ENCODE data around the gene SYT2.
"Not testable (repeated sequence)": the region's sequence is repeated elsewhere in the genome, so short reads cannot be mapped to it uniquely, and the experiment has no call there.

The SYT2 gene

GRCh38 chr1:202728951-202729350, 18.7 kb upstream of the SYT2 start:
- Histone ChIP-seq H3K4me1 (ENCODE audit: control insufficient read depth, low read length) (peaks cover 4% of the 10 kb centered on the region; the same call in 1 of the 2 replicates), H3K36me3 (ENCODE audit: control insufficient read depth, low read length) (no peaks in the 10 kb centered on the region), H3K9me3 (ENCODE audit: control insufficient read depth, insufficient read depth, low read length) (no peaks in the 10 kb centered on the region), H3K27me3 (ENCODE audit: control insufficient read depth, low read length) (peaks cover 54% of the 10 kb centered on the region), H3K4me2 (ENCODE audit: low read length) (no peak overlapping the region), H3F3A (ENCODE audit: control insufficient read depth, insufficient read depth) (no peaks in the 10 kb centered on the region), H3K4me3 (ENCODE audit: low read length) (no peak overlapping the region), H3K9me2 (replicated peaks; ENCODE audit: control insufficient read depth, low read length) (no peaks in the 10 kb centered on the region), H3K79me2 (ENCODE audit: control insufficient read depth, low read length) (no peaks in the 10 kb centered on the region), H4K20me1 (ENCODE audit: control insufficient read depth, insufficient read depth, low read depth, low read length) (peaks cover 2% of the 10 kb centered on the region; the same call in 1 of the 2 replicates), H3K27ac (ENCODE audit: low read depth, low read length) (no peak overlapping the region)
- TF ChIP-seq CTCF (IDR thresholded peaks at IDR 0.05; ENCODE audit: low read depth, low read length, poor library complexity, severe bottlenecking) (no peak), EZH2phosphoT487 (IDR thresholded peaks at IDR 0.05; ENCODE audit: borderline replicate concordance, low read length) (no peak)

GRCh38 chr1:202725526-202725925, 15.3 kb upstream of the SYT2 start:
- Histone ChIP-seq H3K4me2 (ENCODE audit: low read length) (no peak overlapping the region), H3K79me2 (ENCODE audit: control insufficient read depth, low read length) (no peaks in the 10 kb centered on the region), H3K36me3 (ENCODE audit: control insufficient read depth, low read length) (no peaks in the 10 kb centered on the region), H3K9me3 (ENCODE audit: control insufficient read depth, insufficient read depth, low read length) (no peaks in the 10 kb centered on the region), H3K27me3 (ENCODE audit: control insufficient read depth, low read length) (peaks cover 42% of the 10 kb centered on the region), H4K20me1 (ENCODE audit: control insufficient read depth, insufficient read depth, low read depth, low read length) (peaks cover 2% of the 10 kb centered on the region; the same call in 1 of the 2 replicates), H3K4me3 (ENCODE audit: low read length) (no peak overlapping the region), H3K4me1 (ENCODE audit: control insufficient read depth, low read length) (peaks cover 4% of the 10 kb centered on the region; the same call in 1 of the 2 replicates), H3K9me2 (replicated peaks; ENCODE audit: control insufficient read depth, low read length) (no peaks in the 10 kb centered on the region), H3K27ac (ENCODE audit: low read depth, low read length) (no peak overlapping the region), H3F3A (ENCODE audit: control insufficient read depth, insufficient read depth) (no peaks in the 10 kb centered on the region)
- TF ChIP-seq CTCF (IDR thresholded peaks at IDR 0.05; ENCODE audit: low read depth, low read length, poor library complexity, severe bottlenecking): no peak
- no peak for TF ChIP-seq EZH2phosphoT487 (IDR thresholded peaks at IDR 0.05; ENCODE audit: borderline replicate concordance, low read length)

- TF ChIP-seq EZH2phosphoT487 (IDR thresholded peaks at IDR 0.05; ENCODE audit: borderline replicate concordance, low read length) (no peak), CTCF (IDR thresholded peaks at IDR 0.05; ENCODE audit: low read depth, low read length, poor library complexity, severe bottlenecking) (no peak)
Measured at GRCh38 chr1:202723708-202724107, 13.5 kb upstream of the SYT2 start.

GRCh38 chr1:202723046-202723445, 12.8 kb upstream of the SYT2 start:
- H3K4me2 ChIP-seq (ENCODE audit: low read length); H3K27ac ChIP-seq (ENCODE audit: low read depth, low read length); H3K4me3 ChIP-seq (ENCODE audit: low read length); H4K20me1 ChIP-seq (ENCODE audit: control insufficient read depth, insufficient read depth, low read depth, low read length); H3K9me2 ChIP-seq (replicated peaks; ENCODE audit: control insufficient read depth, low read length); H3K4me1 ChIP-seq (ENCODE audit: control insufficient read depth, low read length); H3K9me3 ChIP-seq (ENCODE audit: control insufficient read depth, insufficient read depth, low read length); H3K36me3 ChIP-seq (ENCODE audit: control insufficient read depth, low read length); H3K79me2 ChIP-seq (ENCODE audit: control insufficient read depth, low read length); H3F3A ChIP-seq (ENCODE audit: control insufficient read depth, insufficient read depth): not testable (repeated sequence)
- peaks cover 34% of the 10 kb centered on the region for H3K27me3 ChIP-seq (ENCODE audit: control insufficient read depth, low read length)

More at GRCh38 chr1:202723708-202724107, 13.5 kb upstream of the SYT2 start:
- H3K4me1 ChIP-seq (ENCODE audit: control insufficient read depth, low read length): peaks cover 2% of the 10 kb centered on the region; the same call in 1 of the 2 replicates
- peaks cover 2% of the 10 kb centered on the region; the same call in 1 of the 2 replicates for H4K20me1 ChIP-seq (ENCODE audit: control insufficient read depth, insufficient read depth, low read depth, low read length)
- no peaks in the 10 kb centered on the region for H3F3A ChIP-seq (ENCODE audit: control insufficient read depth, insufficient read depth)
- no peaks in the 10 kb centered on the region for H3K36me3 ChIP-seq (ENCODE audit: control insufficient read depth, low read length)
- no peaks in the 10 kb centered on the region for H3K79me2 ChIP-seq (ENCODE audit: control insufficient read depth, low read length)
- peaks cover 34% of the 10 kb centered on the region for H3K27me3 ChIP-seq (ENCODE audit: control insufficient read depth, low read length)
- H3K4me3 ChIP-seq (ENCODE audit: low read length): no peak overlapping the region
- no peak overlapping the region for H3K27ac ChIP-seq (ENCODE audit: low read depth, low read length)
- H3K9me2 ChIP-seq (replicated peaks; ENCODE audit: control insufficient read depth, low read length): no peaks in the 10 kb centered on the region
- no peak overlapping the region for H3K4me2 ChIP-seq (ENCODE audit: low read length)
- H3K9me3 ChIP-seq (ENCODE audit: control insufficient read depth, insufficient read depth, low read length): no peaks in the 10 kb centered on the region

All from DOHH2 (cell line).